ENCODE results near the gene NET1.

The NET1 gene

GRCh38 chr10:5450605-5451384 lies 38.4 kb downstream of the NET1 start:
- DNase-seq (ENCODE audit: extremely low spot score) = no peak
- POLR2A ChIA-PET = no interaction called here
- TF ChIP-seq CTCF (IDR thresholded peaks at IDR 0.05; ENCODE audit: control extremely low read depth, extremely low read depth, low read depth, missing control alignments) = no peak
- CTCF ChIA-PET = interaction anchor here (0.6 kb wide), 1 partner anchor 9 kb away, joined by 3 read pairs; no protein-coding TSS in a partner anchor

GRCh38 chr10:5453749-5454489 lies 41.6 kb downstream of the NET1 start:
- POLR2A ChIA-PET = no interaction called here
- no peak for TF ChIP-seq CTCF (IDR thresholded peaks at IDR 0.05; ENCODE audit: control extremely low read depth, extremely low read depth, low read depth, missing control alignments)
- no peak for DNase-seq (ENCODE audit: extremely low spot score)
- CTCF ChIA-PET = interaction anchor here (0.8 to 1.9 kb wide), 5 partner anchors 10 to 169 kb away, joined by 3 to 7 read pairs (median 5); no protein-coding TSS in a partner anchor

- POLR2A ChIA-PET = no interaction called here
- CTCF ChIA-PET = interaction anchor here (0.8 to 1.0 kb wide), 2 partner anchors 14 to 641 kb away, joined by 3 read pairs; no protein-coding TSS in a partner anchor
- TF ChIP-seq CTCF (IDR thresholded peaks at IDR 0.05; ENCODE audit: control extremely low read depth, extremely low read depth, low read depth, missing control alignments) = no peak
- DNase-seq (ENCODE audit: extremely low spot score) = no peak
Observed at GRCh38 chr10:5456563-5456962, 44.2 kb downstream of the NET1 start.

GRCh38 chr10:5457741-5458140 lies 45.4 kb downstream of the NET1 start:
- CTCF ChIA-PET = no interaction called here
- DNase-seq (ENCODE audit: extremely low spot score) = no peak
- no peak for TF ChIP-seq CTCF (IDR thresholded peaks at IDR 0.05; ENCODE audit: control extremely low read depth, extremely low read depth, low read depth, missing control alignments)
- POLR2A ChIA-PET = no interaction called here

- POLR2A ChIA-PET = no interaction called here
Observed at GRCh38 chr10:5458425-5458824, 46.1 kb downstream of the NET1 start.

More at GRCh38 chr10:5458425-5458824, 46.1 kb downstream of the NET1 start:
- no peak for TF ChIP-seq CTCF (IDR thresholded peaks at IDR 0.05; ENCODE audit: control extremely low read depth, extremely low read depth, low read depth, missing control alignments)
- CTCF ChIA-PET = no interaction called here
- DNase-seq (ENCODE audit: extremely low spot score) = no peak
